GM19099 (cell line): ENCODE data around the gene TAC4.

ENCODE experiments used
- POLR2A ChIP-seq: IDR thresholded peaks from 3 replicates; pipeline ENCODE4 v1.6.1; 2011; ENCODE audit warnings: low read depth; ENCODE audit not compliant: insufficient read length; ENCODE audit errors: extremely low read depth

Gene TAC4

GRCh38 chr17:49815761-49816281, 32.0 kb downstream of the TAC4 start:
- TF ChIP-seq POLR2A, result no peak

GRCh38 chr17:49814781-49815529, 32.9 kb downstream of the TAC4 start:
- no peak for TF ChIP-seq POLR2A

GRCh38 chr17:49809056-49809455, 38.8 kb downstream of the TAC4 start:
- TF ChIP-seq POLR2A, result no peak

GRCh38 chr17:49798738-49799137, 49.1 kb downstream of the TAC4 start:
- TF ChIP-seq POLR2A, result no peak

- no peak for TF ChIP-seq POLR2A
Observed at GRCh38 chr17:49798182-49798581, 49.7 kb downstream of the TAC4 start.

- TF ChIP-seq POLR2A, result no peak
Observed at GRCh38 chr17:49795372-49795771, 52.5 kb downstream of the TAC4 start.

- no peak for TF ChIP-seq POLR2A
Observed at GRCh38 chr17:49793309-49793708, 54.6 kb downstream of the TAC4 start.

GRCh38 chr17:49789243-49789578, 58.7 kb downstream of the TAC4 start:
- no peak for TF ChIP-seq POLR2A

- TF ChIP-seq POLR2A, result peak; percentile 84
Observed at GRCh38 chr17:49788478-49789242, 59.2 kb downstream of the TAC4 start, which contains the start of gene KAT7. KAT7 (plus strand) TSS chr17:49788681; CDS start chr17:49788835, 154 bp downstream.
